Hematopoietic multipotent progenitor cell treated with erythropoietin and hydrocortisone succinate and interleukin-3 and kit ligand, for 8 days (in vitro differentiated cells): Measurements from ENCODE around the gene KYNU.
A peak's percentile ranks its signal among the peaks of the same experiment; 100 is the strongest.
"Not testable (repeated sequence)": the region's sequence is repeated elsewhere in the genome, so short reads cannot be mapped to it uniquely, and the experiment has no call there.

Experiments
- DNase-seq: peaks from one replicate; pipeline ENCODE4 v3.0.0-alpha.2; 2015

Gene KYNU

GRCh38 chr2:142877216-142877838 lies at the start of gene KYNU:
Gene KYNU (plus strand): TSS chr2:142877664. CDS start chr2:142885368, 7,704 bp downstream.
- peak; percentile 57 for DNase-seq

DNA sequence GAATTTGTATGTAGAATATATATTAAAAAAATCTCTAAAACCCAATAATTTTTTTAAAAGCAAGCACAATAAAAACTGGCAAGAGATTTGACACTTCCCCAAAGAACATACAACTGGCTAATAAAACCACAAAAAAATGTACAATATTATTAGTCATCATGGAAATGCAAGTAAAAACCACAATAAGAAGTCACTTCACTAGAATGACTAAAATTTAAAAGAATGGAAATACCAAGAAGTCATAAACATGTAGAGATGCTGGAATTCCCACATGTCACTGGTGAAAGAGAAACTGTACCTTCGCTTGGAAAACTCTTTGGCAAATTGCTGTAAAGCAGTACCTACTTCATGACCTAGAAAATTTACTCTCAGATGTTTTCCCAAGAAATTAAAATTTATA lies 43.4 kb upstream of the KYNU start:
- no peak for DNase-seq

- DNase-seq = no peak
Measured at GRCh38 chr2:142840436-142840835, 37.0 kb upstream of the KYNU start.

DNA sequence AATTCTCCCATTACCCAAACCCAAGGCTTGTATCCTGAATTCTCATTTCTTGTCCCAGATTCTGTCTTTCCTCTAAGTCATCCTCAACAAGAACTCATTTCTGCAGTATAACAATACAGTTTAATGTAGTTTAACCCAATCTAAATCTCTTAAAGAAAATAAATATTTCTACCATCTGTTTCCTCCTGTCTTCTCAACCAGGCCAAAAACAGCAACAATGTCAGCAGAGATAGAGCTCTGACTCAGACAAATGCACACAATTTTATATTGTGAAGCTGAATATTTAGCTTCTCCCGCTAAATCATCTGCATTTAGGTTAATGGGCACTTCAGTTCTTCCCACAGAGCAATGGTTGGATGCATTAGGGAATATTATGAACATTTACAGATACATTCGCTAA lies 35.7 kb upstream of the KYNU start:
- DNase-seq = no peak

DNA sequence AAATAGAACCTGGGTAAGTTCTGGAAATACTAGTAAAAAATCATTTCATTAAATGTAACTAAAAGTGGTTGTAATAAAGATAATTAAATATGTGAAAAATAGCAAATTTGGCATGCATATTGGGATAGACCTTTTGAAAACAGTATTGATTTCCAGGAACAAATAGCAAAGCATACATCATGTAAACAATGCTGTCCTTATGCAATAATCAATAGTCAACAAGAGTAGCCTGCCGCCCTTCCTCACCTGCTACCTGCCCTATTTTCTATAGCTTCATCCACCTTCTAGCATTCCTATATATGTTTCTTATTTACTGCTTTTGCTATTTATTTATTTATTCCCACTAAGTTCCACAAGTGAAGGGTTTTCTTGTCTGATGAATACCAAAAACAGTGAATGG lies 35.1 kb upstream of the KYNU start:
- DNase-seq = no peak

- no peak for DNase-seq
Measured at GRCh38 chr2:142843731-142844130, 33.7 kb upstream of the KYNU start.

DNA sequence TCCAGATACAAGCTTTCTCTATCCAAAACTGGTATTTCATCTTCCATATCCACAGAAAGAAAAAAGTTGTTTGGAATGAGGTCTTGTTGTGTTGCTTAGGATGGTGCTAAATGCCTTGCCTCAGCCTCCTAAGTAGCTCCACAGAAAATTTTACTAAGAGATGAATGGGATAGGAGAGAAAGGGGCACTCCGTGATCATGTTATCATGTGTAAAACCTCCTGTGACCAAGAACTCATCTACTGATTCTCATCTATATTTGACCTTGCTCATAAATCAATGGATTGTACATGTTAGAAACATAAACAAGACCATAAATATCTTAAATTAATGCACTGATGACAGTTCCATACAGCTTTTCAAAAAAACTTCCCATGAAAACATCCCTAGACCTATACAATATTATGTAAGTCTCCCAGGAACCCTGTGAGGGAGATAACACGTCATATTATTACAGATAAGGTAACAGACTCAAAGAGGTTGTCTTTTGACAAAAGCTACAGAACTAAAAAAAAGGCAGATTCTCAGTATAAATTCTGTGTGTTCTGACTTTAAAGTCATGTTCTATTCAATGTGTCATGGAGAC lies 29.3 kb upstream of the KYNU start:
- DNase-seq = no peak

DNA sequence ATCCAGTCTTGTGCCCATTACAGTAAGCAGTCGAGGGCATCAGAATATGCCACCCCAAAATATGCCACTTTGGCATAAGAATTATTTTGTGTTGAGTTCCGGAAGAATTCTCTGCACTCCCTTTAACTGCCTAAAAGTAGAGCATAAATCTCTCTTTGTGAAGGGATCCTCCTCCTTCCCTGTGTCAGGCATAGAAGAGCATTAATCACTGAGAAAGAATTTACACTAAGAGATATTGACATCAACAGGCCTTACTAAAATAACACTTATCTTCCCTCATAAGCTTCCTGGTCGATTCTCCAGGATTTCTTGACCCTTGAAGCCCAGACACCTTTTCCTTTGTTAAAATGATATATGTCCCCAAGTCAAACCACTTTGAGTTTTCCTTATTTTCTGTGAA lies 27.6 kb upstream of the KYNU start:
- DNase-seq = no peak

GRCh38 chr2:142853912-142854311 lies 23.6 kb upstream of the KYNU start:
- no peak for DNase-seq

- no peak for DNase-seq
Measured at GRCh38 chr2:142857256-142858164, 20.0 kb upstream of the KYNU start.

DNA sequence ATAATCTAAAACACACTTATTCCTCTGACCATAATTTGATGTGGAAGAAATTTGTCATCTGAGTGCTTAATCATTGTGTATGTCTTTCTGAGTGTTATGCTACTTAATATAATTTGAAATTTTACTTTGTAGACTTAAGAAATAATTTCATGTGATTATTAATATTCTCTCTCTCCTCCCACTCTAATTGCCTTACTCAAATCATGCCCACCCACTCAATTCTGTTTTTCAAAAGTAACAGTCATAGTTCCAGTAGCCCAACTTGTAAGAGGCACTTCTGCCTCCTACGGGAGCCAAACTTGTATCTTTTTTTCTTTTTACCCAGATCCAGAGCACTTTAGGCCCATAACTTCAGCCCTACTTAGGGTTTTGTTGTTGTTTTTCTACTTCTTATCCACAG lies 18.5 kb upstream of the KYNU start:
- no peak for DNase-seq

GRCh38 chr2:142862299-142862698 lies 15.2 kb upstream of the KYNU start:
- DNase-seq = no peak

GRCh38 chr2:142862847-142863246 lies 14.6 kb upstream of the KYNU start:
- no peak for DNase-seq

GRCh38 chr2:142863485-142863961 lies 13.9 kb upstream of the KYNU start:
- DNase-seq = no peak

DNA sequence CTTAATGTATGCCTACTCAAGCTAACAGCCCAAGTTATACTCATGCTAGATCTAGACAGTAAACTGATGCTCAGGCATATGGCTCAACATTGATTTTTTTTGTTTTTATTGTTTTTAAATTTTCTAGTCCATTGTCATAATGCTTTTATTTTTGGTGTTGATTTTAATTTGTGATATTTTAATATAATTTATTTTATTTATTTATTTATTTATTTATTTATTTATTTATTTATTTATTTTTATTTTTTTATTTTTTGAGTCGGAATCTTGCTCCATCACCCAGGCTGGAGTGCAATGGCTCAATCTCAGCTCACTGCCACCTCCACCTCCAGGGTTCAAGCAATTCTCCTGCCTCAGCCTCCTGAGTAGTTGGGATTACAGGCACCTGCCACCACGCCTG lies 12.9 kb upstream of the KYNU start:
- not testable (repeated sequence) for DNase-seq

DNA sequence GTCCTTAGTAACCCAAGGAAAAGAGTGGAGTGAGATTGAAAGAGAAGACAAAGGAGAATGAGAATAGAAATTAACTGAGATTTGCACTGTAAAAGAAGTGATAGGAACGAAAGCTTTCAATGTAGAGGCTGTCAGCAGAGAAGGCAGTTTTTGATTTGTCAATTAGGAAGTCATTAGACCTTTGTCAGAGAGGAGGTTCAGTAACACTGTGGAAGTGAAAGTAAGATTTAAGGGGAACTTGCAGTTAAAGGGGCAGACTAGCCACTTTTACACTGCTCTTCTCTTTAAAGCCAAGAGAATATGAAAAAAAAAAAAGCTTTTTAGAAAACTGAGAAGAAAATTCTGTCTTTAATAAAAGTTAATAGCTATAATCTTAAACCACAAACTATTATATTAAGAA lies 11.5 kb upstream of the KYNU start:
- DNase-seq = no peak

DNA sequence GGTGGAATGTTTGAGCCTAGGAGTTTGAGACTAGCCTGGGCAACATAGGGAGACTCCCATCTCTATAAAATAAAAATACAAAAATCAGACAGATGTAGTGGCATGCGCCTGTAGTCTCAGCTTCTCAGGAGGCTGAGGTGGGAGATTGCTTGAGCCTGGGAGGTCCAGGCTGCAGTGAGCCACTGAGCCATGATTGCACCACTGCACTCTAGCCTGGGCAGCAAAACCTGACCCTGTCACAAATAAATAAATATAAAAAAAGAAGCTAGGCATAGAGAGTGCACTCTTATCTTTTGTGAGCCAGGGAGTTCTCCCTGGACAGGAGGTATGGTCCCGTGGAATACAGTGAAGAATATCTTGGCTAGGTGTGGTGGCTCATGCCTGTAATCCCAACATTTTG lies 11.0 kb upstream of the KYNU start:
- no peak for DNase-seq

DNA sequence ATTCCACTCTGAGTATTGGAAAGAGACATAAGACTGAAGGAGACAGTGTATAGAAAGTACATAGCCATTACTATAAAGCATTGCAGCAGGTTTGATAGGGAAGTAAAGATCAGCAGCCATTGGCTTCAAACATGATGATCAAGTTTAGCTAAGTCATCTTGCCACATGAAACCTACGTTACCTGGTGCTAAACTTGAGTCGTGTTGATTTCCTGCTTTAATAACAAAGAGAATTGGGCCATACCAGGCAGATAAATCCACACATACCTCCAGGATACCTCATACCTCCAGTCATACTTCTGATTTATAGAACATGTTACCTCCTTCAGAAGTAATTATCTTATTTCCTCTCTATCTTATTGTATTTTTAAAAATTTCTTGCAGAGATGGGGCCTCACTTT lies 10.3 kb upstream of the KYNU start:
- DNase-seq = no peak

GRCh38 chr2:142868229-142868762 lies 9.2 kb upstream of the KYNU start:
- peak; percentile 95 for DNase-seq

GRCh38 chr2:142869065-142869460 lies 8.4 kb upstream of the KYNU start:
- not testable (repeated sequence) for DNase-seq

DNA sequence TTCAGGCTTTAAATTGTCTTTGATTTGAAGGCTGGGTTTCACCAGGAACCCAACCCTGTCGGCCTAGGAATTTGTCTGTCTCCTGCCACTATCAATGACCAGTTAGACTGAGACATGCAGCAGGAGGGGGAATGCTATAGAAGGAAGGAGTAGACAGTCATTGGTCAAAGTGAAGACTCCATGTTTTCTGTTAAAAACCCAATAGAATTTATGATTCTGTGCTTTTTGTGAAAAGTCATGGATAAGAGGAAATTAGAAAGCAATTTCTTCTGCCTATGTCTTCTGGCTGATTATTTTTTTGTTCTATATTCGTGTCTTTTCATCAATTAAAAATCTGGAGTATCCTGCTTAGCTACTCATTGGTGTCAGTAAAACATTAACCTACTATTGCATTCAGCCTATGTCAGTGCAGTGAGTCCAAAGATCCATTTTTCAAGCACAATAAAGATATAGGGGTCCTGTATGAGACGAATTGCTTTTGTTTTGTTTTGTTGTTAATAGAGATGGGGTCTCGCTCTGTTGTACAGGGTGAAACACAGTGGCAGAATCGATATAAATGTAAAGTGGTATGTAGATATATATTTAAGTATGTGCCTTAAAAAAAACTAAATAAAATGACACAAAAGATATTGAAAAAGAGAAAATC lies 7.9 kb upstream of the KYNU start:
- no peak for DNase-seq

DNA sequence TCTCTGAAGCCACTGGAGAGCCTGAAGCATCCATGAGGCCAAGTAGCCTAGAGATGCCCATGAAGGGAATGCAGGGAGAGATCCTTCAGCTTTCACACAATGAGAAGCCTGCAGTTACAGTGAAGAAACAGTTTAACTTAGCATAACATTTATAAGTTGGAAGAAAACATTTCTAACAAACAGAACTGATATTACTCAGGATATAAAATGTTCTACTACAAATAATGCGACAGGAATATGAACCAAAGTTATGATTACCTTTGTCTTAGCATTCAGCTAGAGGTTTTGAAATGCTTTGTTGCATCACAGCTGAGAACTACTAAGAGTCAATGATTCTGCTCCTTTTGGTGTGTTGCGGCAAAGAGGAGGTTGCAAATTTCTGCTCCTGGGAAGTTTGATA lies 6.9 kb upstream of the KYNU start:
- no peak for DNase-seq

DNA sequence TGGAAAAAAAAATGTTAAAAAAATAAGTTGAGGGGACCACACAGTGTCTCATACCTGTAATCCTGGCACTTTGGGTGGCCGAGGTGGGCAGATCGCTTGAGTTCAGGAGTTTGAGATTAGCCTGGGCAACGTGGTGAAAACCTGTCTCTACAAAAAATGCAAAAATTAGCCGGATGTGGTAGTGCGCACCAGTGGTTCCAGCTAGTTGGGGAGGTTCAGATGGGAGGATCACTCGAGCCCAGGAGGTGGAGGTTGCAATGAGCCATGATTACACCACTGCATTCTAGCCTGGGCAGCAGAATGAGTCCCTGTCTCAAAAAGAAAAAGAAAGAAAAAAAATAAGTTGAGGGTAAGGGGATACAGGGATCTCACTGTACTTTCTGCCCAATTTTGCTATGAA lies 6.1 kb upstream of the KYNU start:
- no peak for DNase-seq
